GM23338 (cell line): ENCODE measurements around the gene VPS37C. TPM values are rescaled to one million over a fixed set of nuclear protein-coding genes. Genes with fewer than 3 reads are reported as not detected.

Experiments
- ATAC-seq: fragments of 200-7000 bp; cut with Tn5 transposase; 3 replicates; pipeline ENCODE4 v1.9.1; 2020
- DNase-seq: peaks from one replicate; pipeline ENCODE4 v3.0.0-alpha.2; 2015; ENCODE audit warnings: low spot score
- H2AFZ ChIP-seq: fragments of 200-600 bp; sonication (generic); 2 replicates; pipeline ENCODE4 v1.8.0; 2016; ENCODE audit warnings: antibody characterized with exemption, mild to moderate bottlenecking, moderate library complexity
- H3F3A ChIP-seq: fragments of 200-600 bp; sonication (generic); replicated peaks from 2 replicates; pipeline ENCODE4 v1.8.0; 2017; ENCODE audit warnings: antibody characterized with exemption, mixed run types, low read depth
- H3K27ac ChIP-seq: fragments of 200-600 bp; sonication (generic); 2 replicates; pipeline ENCODE4 v1.6.1; 2016; ENCODE audit warnings: low read depth
- H3K27me3 ChIP-seq: fragments of 200-600 bp; sonication (generic); 2 replicates; pipeline ENCODE4 v1.8.0; 2016; ENCODE audit warnings: mild to moderate bottlenecking, mixed run types, moderate library complexity; ENCODE audit not compliant: insufficient read depth
- H3K36me3 ChIP-seq: fragments of 200-600 bp; sonication (generic); 2 replicates; pipeline ENCODE4 v1.8.0; 2016; ENCODE audit warnings: mild to moderate bottlenecking; ENCODE audit not compliant: insufficient read depth
- H3K4me1 ChIP-seq: fragments of 200-600 bp; sonication (generic); 2 replicates; pipeline ENCODE4 v1.8.0; 2016; ENCODE audit warnings: mild to moderate bottlenecking, moderate library complexity; ENCODE audit not compliant: insufficient read depth
- H3K4me2 ChIP-seq: fragments of 200-600 bp; sonication (generic); 2 replicates; pipeline ENCODE4 v1.7.1; 2017; ENCODE audit warnings: mixed run types
- H3K4me3 ChIP-seq: fragments of 200-600 bp; sonication (generic); 2 replicates; pipeline ENCODE4 v1.6.1; 2016; ENCODE audit warnings: mixed run types
- H3K79me2 ChIP-seq: fragments of 200-600 bp; sonication (generic); replicated peaks from 2 replicates; pipeline ENCODE4 v1.8.0; 2017; ENCODE audit warnings: mild to moderate bottlenecking; ENCODE audit not compliant: insufficient read depth
- H3K9me2 ChIP-seq: fragments of 200-600 bp; sonication (generic); 2 replicates; pipeline ENCODE4 v1.8.0; 2017; ENCODE audit not compliant: insufficient read depth
- H4K20me1 ChIP-seq: fragments of 200-600 bp; sonication (generic); replicated peaks from 2 replicates; pipeline ENCODE4 v1.8.0; 2017; ENCODE audit warnings: mild to moderate bottlenecking; ENCODE audit not compliant: insufficient read depth
- H3K27ac Mint-ChIP-seq: 2 replicates; pipeline ENCODE4 v1.8.0; 2020; ENCODE audit warnings: inconsistent platforms, mild to moderate bottlenecking, moderate library complexity, mixed read lengths
- H3K27me3 Mint-ChIP-seq: 3 replicates; pipeline ENCODE4 v1.8.0; 2022; ENCODE audit warnings: low read depth, mild to moderate bottlenecking, moderate library complexity, mixed read lengths, inconsistent platforms; ENCODE audit not compliant: insufficient read depth, poor library complexity
- H3K36me3 Mint-ChIP-seq: 3 replicates; pipeline ENCODE4 v1.8.0; 2021; ENCODE audit warnings: low read depth, mild to moderate bottlenecking, inconsistent platforms, moderate library complexity, mixed read lengths
- H3K4me1 Mint-ChIP-seq: 3 replicates; pipeline ENCODE4 v1.8.0; 2020; ENCODE audit warnings: mild to moderate bottlenecking, inconsistent platforms, mixed read lengths
- H3K4me3 Mint-ChIP-seq: 3 replicates; pipeline ENCODE4 v1.8.0; 2021; ENCODE audit warnings: moderate library complexity, mild to moderate bottlenecking, inconsistent platforms, mixed read lengths
- H3K9me3 Mint-ChIP-seq: 3 replicates; pipeline ENCODE4 v1.8.0; 2020; ENCODE audit warnings: moderate library complexity, mild to moderate bottlenecking, inconsistent platforms, mixed read lengths
- CTCF ChIP-seq, 2 experiments: fragments of 200-600 bp in 1 of 2; sonication (generic) in 1 of 2; conservative IDR thresholded peaks; 2 replicates each; pipeline versions ENCODE4 v1.5.1 to v1.6.1; 2016 to 2017; ENCODE audit warnings: antibody characterized with exemption in 2 of 2, low read depth in 2 of 2, mild to moderate bottlenecking in 2 of 2, moderate library complexity in 1 of 2
- ETS1 ChIP-seq: IDR thresholded peaks from 2 replicates; pipeline ENCODE4 v1.6.1; 2016; ENCODE audit warnings: antibody characterized with exemption
- EZH2 ChIP-seq: fragments of 200-600 bp; sonication (generic); IDR thresholded peaks from one replicate; pipeline ENCODE4 v1.8.0; 2017; ENCODE audit warnings: antibody characterized with exemption, mild to moderate bottlenecking, low read depth; ENCODE audit not compliant: unreplicated experiment
- EZH2phosphoT487 ChIP-seq: fragments of 200-600 bp; sonication (generic); IDR thresholded peaks from one replicate; pipeline ENCODE4 v1.8.1; 2018; ENCODE audit warnings: antibody characterized with exemption; ENCODE audit not compliant: unreplicated experiment
- NANOG ChIP-seq: IDR thresholded peaks from 2 replicates; pipeline ENCODE4 v1.6.1; 2016; ENCODE audit warnings: antibody characterized with exemption, borderline replicate concordance
- STAT1 ChIP-seq: IDR thresholded peaks from one replicate; pipeline ENCODE4 v1.6.1; 2016; ENCODE audit warnings: antibody characterized with exemption; ENCODE audit not compliant: unreplicated experiment
- ZNF114 ChIP-seq: fragments of 250-450 bp; sonication (Bioruptor Pico); IDR thresholded peaks from 2 replicates; pipeline ENCODE4 v1.5.0; 2020; ENCODE audit warnings: mild to moderate bottlenecking, moderate library complexity
- polyA plus RNA-seq: library from polyadenylated mRNA; unstranded; fragments of >200 nt; fragmentation: Nextera tagmentation; extraction: Ambion mirVana; gene quantifications from 2 replicates; pipeline ENCODE4 v1.2.1, GENCODE V29; 2016
- total RNA-seq: library from RNA; depleted of rRNA; stranded (reverse); fragments of >200 nt; shearing (Covaris generic); gene quantifications from 2 replicates; pipeline ENCODE4 v1.2.3, GENCODE V29; 2014

VPS37C gene
- total and polyA plus RNA-seq, 2 experiments from 2014 or later, result 8.8 to 19.4 TPM

GRCh38 chr11:61164606-61165424 lies 3.6 kb upstream of the VPS37C start:
- 0 out of 2 replicates have a peak, but pooled peaks cover 10% of the 10 kb centered on the region for H3F3A ChIP-seq
- H3K4me1 ChIP-seq, result peaks cover 6% of the 10 kb centered on the region
- peaks cover 5% of the 10 kb centered on the region; the same call in 1 of the 2 replicates for H3K79me2 ChIP-seq
- H3K4me3 ChIP-seq, result no peak overlapping the region
- H3K27me3 ChIP-seq, result no peaks in the 10 kb centered on the region
- H4K20me1 ChIP-seq, result no peaks in the 10 kb centered on the region
- Mint-ChIP-seq H3K27ac (no peak overlapping the region), H3K9me3 (peaks cover 9% of the 10 kb centered on the region; the same call in 2 of the 3 replicates), H3K36me3 (no peaks in the 10 kb centered on the region; the same call in 2 of the 3 replicates), H3K4me3 (no peak overlapping the region), H3K27me3 (peaks cover 3% of the 10 kb centered on the region), H3K4me1 (peaks cover 18% of the 10 kb centered on the region)
- no peak overlapping the region for H2AFZ ChIP-seq
- no peak overlapping the region for H3K4me2 ChIP-seq
- DNase-seq (no peak), ATAC-seq (no peak)
- H3K27ac ChIP-seq, result no peak overlapping the region
- no peaks in the 10 kb centered on the region for H3K36me3 ChIP-seq
- H3K9me2 ChIP-seq, result no peaks in the 10 kb centered on the region
- no peak for TF ChIP-seq CTCF (conservative IDR thresholded peaks at IDR 0.05; ENCODE audit: low read depth in 2 of 2)
- TF ChIP-seq ETS1, result no peak
- TF ChIP-seq STAT1, result no peak
- TF ChIP-seq EZH2phosphoT487, result no peak
- TF ChIP-seq ZNF114 (CRISPR knock-in tag), result no peak
- TF ChIP-seq NANOG, result no peak

GRCh38 chr11:61163714-61164605 lies 2.7 kb upstream of the VPS37C start:
- Histone ChIP-seq H4K20me1 (peaks cover 3% of the 10 kb centered on the region; the same call in 1 of the 2 replicates), H3K79me2 (peaks cover 14% of the 10 kb centered on the region), H3K27ac (no peak overlapping the region), H3K4me1 (peaks cover 9% of the 10 kb centered on the region), H3K36me3 (no peaks in the 10 kb centered on the region), H3F3A (0 out of 2 replicates have a peak, but pooled peaks cover 10% of the 10 kb centered on the region), H3K27me3 (no peaks in the 10 kb centered on the region), H3K9me2 (no peaks in the 10 kb centered on the region), H3K4me3 (no peak overlapping the region), H2AFZ (no peak overlapping the region), H3K4me2 (no peak overlapping the region)
- ATAC-seq, result no peak
- peaks cover 3% of the 10 kb centered on the region for H3K27me3 Mint-ChIP-seq
- H3K9me3 Mint-ChIP-seq, result peaks cover 9% of the 10 kb centered on the region; the same call in 2 of the 3 replicates
- no peak overlapping the region for H3K27ac Mint-ChIP-seq
- no peak overlapping the region for H3K4me3 Mint-ChIP-seq
- no peak for DNase-seq
- peaks cover 21% of the 10 kb centered on the region for H3K4me1 Mint-ChIP-seq
- no peaks in the 10 kb centered on the region; the same call in 2 of the 3 replicates for H3K36me3 Mint-ChIP-seq
- TF ChIP-seq EZH2, result no peak
- no peak for TF ChIP-seq CTCF (conservative IDR thresholded peaks at IDR 0.05; ENCODE audit: low read depth in 2 of 2)
